ENCODE results near the gene GLI3.
"Not testable (repeated sequence)": the region's sequence is repeated elsewhere in the genome, so short reads cannot be mapped to it uniquely, and the experiment has no call there.

Gene GLI3

DNA sequence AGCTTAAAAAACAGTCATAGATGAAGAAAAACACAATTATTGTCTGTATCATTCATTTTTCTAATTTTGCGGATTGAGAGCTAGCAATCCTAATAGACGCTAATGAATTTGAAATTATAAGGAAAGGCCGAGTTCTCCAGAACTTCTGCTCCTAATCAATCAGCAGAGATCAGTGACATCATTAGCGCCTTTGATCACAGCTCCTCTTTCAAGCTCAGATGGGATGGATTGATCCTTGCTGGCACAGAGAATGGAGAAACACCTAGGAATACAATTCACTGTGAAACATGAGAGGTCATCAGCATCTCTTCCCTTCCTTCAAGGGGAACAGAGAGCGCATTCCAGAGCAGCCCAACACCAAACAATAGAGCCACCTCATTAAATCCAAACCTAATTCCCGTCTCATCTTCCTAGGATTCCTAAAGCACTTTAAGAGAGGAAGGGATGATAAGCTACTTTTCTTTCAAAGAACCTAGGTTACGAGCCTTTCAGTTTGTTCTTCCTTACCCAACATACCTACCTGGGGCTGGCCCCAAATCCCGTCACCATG, 24.4 kb downstream of the GLI3 start:
- no peak for DNase-seq (ENCODE audit: low spot score)

DNA sequence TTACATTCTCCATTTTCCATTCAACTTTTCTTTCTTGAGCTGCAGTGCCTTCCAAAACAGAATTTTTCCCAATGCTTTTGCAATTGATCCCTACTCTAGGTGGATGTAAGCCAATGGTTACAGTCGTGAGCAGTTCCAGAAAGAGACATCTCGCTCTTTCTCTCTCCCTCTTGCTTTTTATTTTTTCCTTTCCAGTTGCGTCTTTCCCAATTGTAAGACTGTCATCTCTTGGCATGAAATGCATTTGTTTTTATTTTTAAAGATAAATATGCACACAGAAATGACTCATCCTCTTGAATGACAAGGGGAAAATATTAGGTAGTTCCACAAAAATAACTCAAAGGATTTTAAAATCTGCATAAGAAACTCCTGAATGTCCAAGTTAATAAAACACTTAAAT, 25.1 kb downstream of the GLI3 start:
- DNase-seq (ENCODE audit: low spot score): no peak

DNA sequence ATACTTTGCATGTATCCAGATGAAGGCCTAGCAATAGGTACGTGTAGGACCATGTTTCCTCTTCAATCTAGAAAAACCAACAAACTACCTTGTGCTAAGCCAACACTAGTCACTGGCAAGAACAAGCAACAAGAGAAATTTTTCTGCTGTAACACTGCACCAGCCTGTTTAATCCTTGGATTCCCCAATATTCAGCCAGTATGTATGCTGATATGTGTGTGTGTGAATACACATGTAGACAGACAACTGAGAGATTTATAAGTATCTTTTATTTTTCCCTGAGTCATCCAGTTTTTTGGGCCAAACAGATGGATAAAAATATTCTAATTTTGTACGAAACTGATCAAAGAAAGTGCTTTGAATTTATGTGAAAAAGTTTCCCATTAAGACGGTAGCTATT, 26.2 kb downstream of the GLI3 start:
- no peak for DNase-seq (ENCODE audit: low spot score)

DNA sequence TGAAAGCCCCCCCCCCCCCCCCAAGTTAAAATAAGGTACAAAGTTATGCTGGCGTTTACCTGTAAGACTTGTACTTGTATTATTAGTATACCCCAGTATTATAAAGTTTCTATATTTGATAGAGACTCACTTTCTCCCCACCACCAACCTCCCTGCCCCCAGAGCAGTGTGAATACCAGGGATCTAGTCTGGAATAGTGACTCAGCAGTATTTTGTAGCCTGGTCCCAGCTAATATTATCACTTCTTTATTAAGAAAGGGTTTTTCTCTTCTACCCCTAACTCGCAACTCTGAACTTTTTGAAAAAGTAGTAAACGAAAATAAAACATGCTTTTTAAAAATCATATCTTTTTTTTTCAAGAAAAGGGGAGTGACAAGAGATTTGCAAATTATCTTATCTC, 26.7 kb downstream of the GLI3 start:
- DNase-seq (ENCODE audit: low spot score): no peak

DNA sequence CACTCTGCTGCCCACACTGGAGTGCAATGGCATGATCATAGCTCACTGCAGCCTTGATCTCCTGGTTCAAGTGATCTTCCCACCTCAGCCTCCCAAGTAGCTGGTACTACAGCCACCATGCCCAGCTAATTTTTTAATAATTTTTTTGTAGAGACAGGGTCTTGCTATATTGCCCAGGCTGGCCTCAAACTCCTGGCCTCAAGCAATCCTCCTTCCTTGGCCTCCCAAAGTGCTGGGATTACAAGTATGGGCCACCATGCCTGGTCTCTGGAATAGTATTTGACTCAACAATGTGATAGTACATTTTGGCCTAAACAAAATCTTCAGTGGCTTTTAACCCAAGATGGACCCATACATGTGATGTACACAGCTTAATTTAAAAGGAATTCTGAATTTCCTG, 27.9 kb downstream of the GLI3 start:
- DNase-seq (ENCODE audit: low spot score): not testable (repeated sequence)

DNA sequence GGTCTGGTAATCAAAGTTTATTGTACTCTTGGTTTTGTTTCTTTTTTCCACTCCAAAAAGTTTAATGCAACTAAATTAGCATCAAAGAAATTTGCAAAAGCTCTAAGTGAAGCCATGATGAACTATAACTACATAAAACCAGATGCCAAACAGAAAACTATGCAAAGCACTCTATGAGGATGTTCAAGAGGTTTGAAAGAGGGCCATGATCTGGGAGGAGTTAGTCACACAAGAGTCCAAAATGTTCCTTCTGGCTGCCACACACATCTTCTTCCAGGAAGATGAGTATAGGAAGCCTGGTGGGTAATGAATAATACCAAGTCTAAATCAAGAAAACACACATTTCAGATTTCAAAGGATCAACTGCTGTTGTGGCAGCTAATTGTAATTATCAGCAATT, 28.4 kb downstream of the GLI3 start:
- DNase-seq (ENCODE audit: low spot score): no peak

DNA sequence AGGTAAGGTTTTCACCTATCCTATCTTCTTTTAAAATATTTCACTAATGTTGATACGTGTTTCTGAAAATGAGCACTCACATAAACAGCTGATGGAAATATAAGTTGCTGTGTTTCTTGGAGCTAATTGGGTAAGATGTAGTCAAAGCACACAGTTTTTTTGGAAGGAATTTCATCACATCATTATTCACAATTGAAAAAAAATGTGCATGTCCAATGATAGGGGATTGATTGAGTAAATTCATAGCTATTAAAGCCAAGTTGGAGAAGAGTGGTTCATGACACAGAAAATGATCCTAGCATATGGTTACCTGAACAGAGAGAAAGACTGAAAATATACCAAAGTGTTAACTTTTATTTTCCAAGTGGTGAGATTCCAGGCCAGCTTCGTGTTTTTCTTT, 29.6 kb downstream of the GLI3 start:
- no peak for DNase-seq (ENCODE audit: low spot score)

DNA sequence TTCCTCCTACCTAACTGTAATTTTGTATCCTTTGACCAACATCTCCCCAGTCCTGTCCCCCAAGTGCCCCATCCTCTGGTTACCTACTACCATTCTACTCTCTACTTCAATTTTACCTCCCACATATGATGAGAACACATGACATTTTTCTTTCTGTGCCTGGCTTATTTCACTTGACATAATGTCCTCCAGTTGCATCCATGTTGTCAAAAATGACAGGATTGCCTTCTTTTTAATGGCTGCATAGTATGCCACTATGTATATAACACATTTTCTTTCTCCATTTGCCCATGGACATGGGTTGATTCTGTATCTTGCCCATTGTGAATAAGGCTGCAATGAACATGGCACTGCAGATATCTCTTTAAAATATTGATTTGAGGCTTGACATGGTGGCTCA, 33.7 kb downstream of the GLI3 start:
- DNase-seq (ENCODE audit: low spot score): no peak

DNA sequence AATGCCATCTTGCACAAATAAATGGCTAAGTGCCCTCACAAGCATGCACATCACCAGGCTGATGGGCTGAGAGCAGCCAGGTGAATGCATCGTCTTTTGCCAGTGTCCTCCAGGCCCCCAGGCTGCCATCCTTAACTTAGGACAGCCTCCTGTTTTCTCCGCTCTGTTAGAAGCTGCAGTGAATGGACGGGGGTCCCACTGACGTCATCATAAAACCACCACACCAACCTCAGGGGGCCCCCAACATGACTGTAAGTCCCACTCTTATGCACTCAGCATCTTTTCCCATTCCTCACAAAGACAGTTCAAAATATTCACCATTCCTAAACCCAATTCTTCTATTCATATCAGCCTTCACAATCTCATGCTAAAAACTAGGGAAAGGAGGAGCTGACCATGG, 34.4 kb downstream of the GLI3 start:
- no peak for DNase-seq (ENCODE audit: low spot score)

DNA sequence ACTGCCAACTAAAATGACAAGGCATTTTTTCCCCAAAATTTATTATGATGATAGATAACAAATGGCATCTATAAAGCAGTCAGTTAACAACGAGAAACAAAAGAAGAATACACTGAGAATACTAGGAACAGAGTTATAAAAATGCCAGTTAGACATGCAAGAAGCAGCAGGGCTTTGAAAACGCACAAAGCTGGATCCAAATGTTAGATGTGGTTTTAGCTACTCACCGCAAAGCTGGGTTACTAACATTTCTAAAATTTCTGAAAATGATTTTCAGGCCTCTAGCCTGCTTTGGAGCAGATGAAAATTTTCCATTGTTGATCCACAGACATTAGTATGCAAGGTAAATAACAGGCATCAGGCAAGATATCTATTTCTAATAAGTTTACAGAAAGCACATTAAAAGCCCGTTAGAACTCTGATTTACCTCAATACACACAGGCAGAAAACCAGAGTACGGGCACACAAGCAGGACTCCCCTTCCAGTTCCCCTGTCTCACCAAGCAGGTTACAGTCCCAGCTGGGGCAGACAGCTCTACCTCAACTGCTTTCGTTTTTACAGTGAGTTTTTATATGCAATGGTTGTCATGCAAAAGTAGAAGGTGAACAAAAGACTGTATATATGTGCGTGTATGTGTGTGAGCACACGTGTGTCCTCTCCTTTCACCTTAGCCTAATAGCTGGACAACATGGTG, 37.9 kb downstream of the GLI3 start:
- no peak for DNase-seq (ENCODE audit: low spot score)

DNA sequence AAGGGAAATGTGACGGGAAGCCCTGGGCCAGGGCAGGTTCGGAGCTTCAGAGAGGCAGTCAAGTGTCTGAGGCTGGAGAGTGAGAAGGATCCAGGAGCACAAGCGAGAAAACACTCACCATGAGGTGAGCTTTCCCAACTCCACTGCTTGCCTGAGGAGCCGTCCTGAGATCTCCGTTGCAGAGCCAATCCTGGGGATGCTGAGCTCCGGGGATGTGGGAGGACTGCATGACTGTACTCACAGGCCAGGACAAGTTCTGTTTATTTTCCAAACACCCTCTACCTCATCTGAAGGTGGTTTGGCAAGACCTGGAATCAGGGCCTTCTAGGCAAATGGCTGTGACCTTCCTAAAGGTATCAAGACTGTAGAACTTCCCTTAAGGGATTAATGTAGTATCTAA, 38.7 kb downstream of the GLI3 start:
- no peak for DNase-seq (ENCODE audit: low spot score)

DNA sequence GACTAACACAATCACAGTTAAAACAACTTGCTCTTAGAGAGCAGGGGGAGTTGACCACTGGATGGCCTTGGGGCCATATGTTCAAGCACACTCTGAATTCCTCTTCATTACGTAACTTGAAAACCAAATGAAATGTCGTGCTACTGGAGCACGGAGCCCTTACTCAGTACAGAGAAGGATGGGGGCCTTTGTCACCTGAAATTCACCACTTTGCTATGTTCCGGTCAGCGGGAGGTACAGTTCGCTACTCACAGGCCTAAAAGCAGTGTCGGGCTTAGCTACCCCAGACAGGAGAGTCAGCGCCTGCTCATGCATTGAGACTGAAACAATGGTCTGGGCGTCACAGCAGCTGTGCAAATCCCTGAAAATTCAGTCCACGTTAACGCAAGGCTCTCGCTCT, 39.6 kb downstream of the GLI3 start:
- DNase-seq (ENCODE audit: low spot score): peak; percentile 30

DNA sequence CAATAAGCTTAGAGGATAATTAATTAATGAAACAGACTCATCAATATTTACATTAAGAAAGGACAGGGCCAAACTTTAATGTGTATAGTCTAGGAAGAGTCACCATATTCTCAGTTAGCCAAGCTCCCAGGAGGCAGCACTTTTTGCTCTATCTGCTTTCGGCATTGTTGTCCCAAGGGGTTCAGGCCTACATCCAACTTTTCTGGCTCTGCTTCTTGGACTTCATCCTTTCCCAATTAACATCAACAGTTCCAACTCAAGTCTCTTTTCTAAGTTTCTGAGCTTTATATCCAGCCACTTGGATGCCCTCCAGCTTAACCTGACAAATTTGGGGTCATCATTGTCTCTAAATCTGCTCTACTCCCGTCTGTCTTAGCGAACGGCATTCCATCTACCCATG, 42.8 kb downstream of the GLI3 start:
- no peak for DNase-seq (ENCODE audit: low spot score)

DNA sequence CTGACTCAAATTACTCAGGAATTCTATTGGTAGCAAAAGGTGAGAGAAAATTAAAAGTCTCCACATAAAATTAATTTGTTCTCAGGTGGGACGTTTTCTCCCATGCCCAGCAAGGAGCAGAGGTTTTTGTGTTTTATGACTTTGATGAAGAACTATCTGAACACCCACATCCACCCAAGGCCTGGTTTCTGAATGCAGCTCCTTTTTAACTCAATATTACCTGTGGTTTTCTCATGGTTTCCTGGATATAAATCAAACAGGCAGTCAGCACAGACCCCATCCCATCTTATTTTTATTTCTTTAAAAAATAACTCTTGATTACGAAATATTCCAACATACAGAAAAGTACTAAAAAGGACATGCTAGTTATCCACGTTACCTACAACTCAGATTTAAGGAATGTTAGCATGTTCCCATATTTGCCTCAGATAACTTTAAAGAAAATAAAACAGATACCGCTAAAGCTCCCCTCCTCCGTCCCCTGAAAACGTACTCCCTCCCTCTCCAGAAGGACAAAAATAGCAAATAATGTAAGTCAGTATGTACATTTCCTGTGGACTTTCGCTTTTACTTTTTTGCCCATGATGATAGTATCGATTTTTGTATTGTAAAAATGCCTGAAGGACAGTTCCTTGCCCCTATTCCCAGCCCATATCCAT, 43.4 kb downstream of the GLI3 start:
- no peak for DNase-seq (ENCODE audit: low spot score)

DNA sequence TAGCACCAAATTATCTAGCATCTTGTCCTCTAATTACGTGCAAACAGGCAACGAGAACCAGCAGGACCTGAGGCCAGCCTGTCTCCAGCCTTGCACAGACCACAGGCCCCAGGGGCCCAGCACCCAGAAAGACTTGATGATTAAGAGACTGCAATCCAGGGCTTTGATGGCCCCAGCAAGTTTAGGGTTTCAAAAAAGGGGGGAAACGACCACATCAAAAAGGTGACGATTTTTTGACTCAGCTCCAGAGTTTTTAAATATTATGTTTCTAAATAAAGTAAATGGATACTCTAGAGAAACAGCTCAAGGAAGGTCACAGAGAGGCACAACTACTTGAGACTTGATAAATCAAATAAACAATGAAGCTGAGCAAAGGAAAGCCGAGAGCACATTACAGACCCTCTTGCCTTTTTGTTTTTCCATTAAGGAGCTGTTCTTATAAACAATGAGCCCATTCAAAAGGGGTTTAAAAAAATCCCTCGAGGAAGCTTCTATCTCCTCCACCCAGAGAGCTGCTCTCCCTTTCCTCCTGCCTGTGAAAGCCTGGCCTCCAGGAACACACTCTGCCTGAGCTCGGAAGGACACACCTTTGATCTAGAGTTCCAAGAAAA, 44.1 kb downstream of the GLI3 start:
- no peak for DNase-seq (ENCODE audit: low spot score)

DNA sequence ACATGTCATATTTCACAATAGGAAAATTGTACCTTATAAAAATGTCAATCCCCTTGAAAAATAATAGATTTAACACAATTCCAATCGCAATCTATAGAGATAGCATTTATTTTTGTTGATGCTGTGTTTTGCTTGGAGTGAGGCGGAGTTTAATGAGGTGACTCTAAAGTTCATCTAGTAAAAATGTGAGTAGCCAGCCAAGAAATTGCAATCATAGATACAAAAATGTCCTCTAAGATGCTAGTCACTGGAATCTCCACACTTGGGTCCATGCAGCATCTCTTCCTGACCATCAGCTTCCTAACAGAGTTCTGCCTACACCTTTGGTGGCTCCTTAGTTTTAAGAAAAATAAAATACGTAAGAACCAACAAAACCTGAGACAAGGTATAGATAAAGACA, 44.9 kb downstream of the GLI3 start:
- DNase-seq (ENCODE audit: low spot score): no peak

DNA sequence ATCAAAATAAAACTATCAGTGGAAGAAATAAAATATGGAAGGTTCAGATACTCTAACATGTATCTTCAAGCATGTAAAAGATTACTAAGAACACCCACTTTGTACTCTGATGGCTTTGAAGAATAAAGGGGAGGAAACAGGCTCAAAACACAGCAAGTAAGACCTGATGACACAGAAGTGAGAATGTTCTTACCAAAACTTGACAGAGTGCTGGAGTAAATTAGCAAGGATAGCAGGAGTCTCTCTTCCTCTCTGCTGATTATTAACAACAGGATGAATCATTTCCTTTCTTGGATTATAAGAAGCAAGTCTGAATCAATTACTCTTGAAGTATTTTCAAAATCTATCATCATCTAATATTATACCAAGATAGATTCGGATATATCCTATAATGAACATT, 47.5 kb downstream of the GLI3 start:
- peak; percentile 80 for DNase-seq (ENCODE audit: low spot score)

DNA sequence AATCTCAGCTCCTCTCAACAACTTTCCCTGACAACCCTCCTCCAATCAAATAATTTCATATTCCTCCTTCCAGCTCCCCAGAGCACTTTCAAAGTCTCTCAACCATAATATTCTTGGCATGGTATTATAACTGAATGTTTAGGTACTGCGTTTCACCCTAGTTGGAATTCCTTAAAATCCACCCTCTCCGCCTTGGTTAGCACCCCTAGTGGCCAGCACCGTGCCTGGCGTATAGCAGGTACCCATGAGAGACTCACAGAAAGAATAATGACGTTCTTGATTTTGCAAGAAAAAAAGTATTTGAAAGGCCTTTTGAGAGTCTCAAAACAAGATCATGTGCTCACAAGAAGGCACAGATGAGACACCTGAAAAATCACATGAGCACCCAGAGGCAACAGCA, 50.9 kb downstream of the GLI3 start:
- DNase-seq (ENCODE audit: low spot score): peak; percentile 10

DNA sequence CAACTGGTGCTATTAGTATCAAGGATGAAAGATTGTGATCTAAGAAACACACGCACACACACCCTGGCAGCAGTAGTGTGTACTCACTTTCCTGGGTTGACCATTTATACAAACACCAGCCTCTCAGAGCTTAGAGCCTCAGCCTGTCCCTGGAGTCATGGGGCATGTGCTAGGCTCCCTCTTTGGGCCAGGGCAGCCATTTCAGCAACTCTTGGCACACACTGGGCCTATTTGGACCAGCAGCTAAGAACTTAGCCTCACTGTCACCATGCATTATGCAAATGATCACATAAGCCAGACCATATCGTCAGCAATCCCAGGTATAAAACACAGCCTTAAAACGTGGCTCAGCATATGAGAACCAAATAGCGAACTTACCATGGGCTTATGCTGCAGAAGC, 51.3 kb downstream of the GLI3 start:
- no peak for DNase-seq (ENCODE audit: low spot score)

DNA sequence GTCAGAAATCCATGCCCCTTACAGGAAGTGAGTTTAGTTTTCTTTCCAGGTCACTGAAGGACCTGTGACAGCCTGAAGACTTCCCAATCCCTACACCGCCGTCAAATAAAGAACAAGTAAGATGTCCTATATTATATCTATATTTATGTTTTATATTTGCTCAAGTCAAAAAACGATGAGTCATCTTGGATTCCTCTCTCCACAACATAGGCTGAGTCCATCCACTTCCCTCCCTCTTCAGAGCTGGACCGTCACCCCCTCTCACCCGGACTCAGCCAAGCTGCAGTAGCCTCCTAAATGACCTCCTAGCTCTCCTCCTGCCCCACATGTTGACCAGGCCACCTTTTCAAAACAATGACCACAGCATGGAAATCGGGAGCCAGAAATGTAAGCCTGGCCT, 53.5 kb downstream of the GLI3 start:
- DNase-seq (ENCODE audit: low spot score): no peak

DNA sequence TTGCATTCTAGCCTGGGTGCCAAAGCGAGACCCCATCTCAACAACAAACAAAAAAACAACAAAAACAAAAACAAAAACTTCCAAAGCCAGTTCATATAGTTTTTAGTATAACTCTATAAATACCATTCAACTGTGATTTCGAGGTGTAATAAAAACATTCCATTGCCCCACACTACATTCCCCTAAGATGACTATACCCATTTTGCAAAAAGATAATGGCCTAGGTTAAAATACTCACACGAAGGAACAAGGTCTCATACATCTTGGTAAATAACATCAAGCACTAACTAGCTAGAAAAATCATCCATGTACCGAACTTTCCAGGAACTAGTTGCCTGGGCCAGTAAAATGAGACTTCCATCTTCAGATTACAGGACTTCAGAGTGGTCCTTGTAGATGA, 55.4 kb downstream of the GLI3 start:
- no peak for DNase-seq (ENCODE audit: low spot score)

DNA sequence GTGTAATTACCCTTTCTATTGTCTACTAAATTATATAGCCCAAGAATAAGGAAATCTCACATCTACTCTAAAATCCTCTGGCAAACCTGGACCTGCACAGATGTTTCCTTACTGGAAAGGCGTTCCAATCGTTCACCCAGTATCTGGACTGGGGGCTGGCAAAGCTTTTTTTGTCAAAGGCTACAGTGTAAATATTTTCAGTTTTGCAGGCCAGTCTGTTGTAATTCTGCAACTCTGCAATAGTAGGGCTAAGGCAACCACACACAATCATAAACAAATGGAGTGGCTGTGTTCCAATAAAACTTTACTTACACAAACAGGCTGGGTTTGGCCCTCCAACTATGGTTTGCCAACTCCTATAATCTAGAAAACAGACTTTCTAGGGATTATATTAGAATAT, 56.2 kb downstream of the GLI3 start:
- DNase-seq (ENCODE audit: low spot score): no peak

DNA sequence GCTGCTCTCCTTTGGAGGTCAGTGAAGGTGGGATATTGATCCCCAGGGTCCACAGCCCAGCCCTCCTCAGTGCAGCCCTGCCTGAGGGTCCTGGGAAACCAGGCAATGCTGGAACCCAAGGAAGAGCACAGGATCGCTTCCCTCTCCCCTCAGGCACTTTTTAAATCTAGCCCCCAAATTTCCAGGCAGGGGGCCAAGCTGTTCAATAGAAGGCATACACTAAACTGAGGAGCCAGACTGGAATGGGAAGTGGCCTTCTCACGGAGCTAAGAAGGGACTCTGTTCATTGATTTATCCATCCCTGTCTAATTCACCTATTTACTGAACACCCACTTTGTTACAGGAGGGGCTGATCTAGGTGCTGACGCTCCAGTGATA, 60.3 kb downstream of the GLI3 start:
- no peak for DNase-seq (ENCODE audit: low spot score)
